Measurements from ENCODE around the gene POLR3H. TPM values are rescaled to one million over a fixed set of nuclear protein-coding genes. Genes with fewer than 3 reads are reported as not detected.

POLR3H gene
- total RNA-seq, 1 experiment from 2014 or later = 21.2 TPM

- Histone ChIP-seq H3K79me2 (ENCODE audit: low read length) (peaks cover 8% of the 10 kb centered on the region; the same call in 1 of the 2 replicates), H3K27me3 (ENCODE audit: low read length) (no peaks in the 10 kb centered on the region), H3F3A (ENCODE audit: low read length, unreplicated experiment) (no peaks in the 10 kb centered on the region), H3K9ac (ENCODE audit: low read length) (no peak overlapping the region), H3K9me2 (replicated peaks; ENCODE audit: low read length) (no peaks in the 10 kb centered on the region), H3K27ac (ENCODE audit: low read length) (no peak overlapping the region), H4K20me1 (ENCODE audit: low read length) (no peaks in the 10 kb centered on the region), H3K9me3 (ENCODE audit: low read length) (no peaks in the 10 kb centered on the region), H3K4me2 (ENCODE audit: low read length) (no peak overlapping the region), H2AFZ (ENCODE audit: low read length) (no peak overlapping the region), H3K4me3 (ENCODE audit: low read length) (no peak overlapping the region), H3K36me3 (ENCODE audit: low read depth, low read length) (peaks cover 24% of the 10 kb centered on the region), H3K4me1 (ENCODE audit: insufficient read depth, low read length) (peaks cover 14% of the 10 kb centered on the region)
- ChIA-PET CTCF (no interaction called here), POLR2A (ENCODE audit: unreplicated experiment) (no interaction called here)
- ATAC-seq = no peak
- no TSS peak for BruUV-seq (replicated peaks)
- no peak for TF ChIP-seq CTCF (conservative IDR thresholded peaks at IDR 0.05; ENCODE audit: low read depth, low read length)
- TF ChIP-seq EZH2phosphoT487 (IDR thresholded peaks at IDR 0.05; ENCODE audit: borderline replicate concordance, low read length) = no peak
- no peak for TF ChIP-seq EZH2 (IDR thresholded peaks at IDR 0.05; ENCODE audit: low read length, unreplicated experiment)
- intact Hi-C loops (cut with micrococcal nuclease) = no loop called here
- DNase-seq = no peak
Measured at GRCh38 chr22:41511521-41511968, 32.7 kb downstream of the POLR3H start.

GRCh38 chr22:41508770-41509170, 35.5 kb downstream of the POLR3H start:
- ChIA-PET CTCF (no interaction called here), POLR2A (ENCODE audit: unreplicated experiment) (no interaction called here)
- Histone ChIP-seq H3K4me2 (ENCODE audit: low read length) (no peak overlapping the region), H2AFZ (ENCODE audit: low read length) (no peak overlapping the region), H3K79me2 (ENCODE audit: low read length) (peaks cover 11% of the 10 kb centered on the region; the same call in 1 of the 2 replicates), H3K9me3 (ENCODE audit: low read length) (no peaks in the 10 kb centered on the region), H3K27ac (ENCODE audit: low read length) (no peak overlapping the region), H3F3A (ENCODE audit: low read length, unreplicated experiment) (no peaks in the 10 kb centered on the region), H3K4me3 (ENCODE audit: low read length) (no peak overlapping the region), H3K27me3 (ENCODE audit: low read length) (no peaks in the 10 kb centered on the region), H3K9ac (ENCODE audit: low read length) (no peak overlapping the region), H3K36me3 (ENCODE audit: low read depth, low read length) (peaks cover 11% of the 10 kb centered on the region), H4K20me1 (ENCODE audit: low read length) (no peaks in the 10 kb centered on the region), H3K9me2 (replicated peaks; ENCODE audit: low read length) (no peaks in the 10 kb centered on the region), H3K4me1 (ENCODE audit: insufficient read depth, low read length) (peaks cover 14% of the 10 kb centered on the region)
- intact Hi-C loops (cut with micrococcal nuclease) = no loop called here
- DNase-seq (no peak), ATAC-seq (no peak)
- TF ChIP-seq CTCF (conservative IDR thresholded peaks at IDR 0.05; ENCODE audit: low read depth, low read length) (no peak), EZH2phosphoT487 (IDR thresholded peaks at IDR 0.05; ENCODE audit: borderline replicate concordance, low read length) (no peak), EZH2 (IDR thresholded peaks at IDR 0.05; ENCODE audit: low read length, unreplicated experiment) (no peak)
- BruUV-seq (replicated peaks) = no TSS peak

- Histone ChIP-seq H3K9me3 (ENCODE audit: low read length) (no peaks in the 10 kb centered on the region), H3K27me3 (ENCODE audit: low read length) (no peaks in the 10 kb centered on the region), H2AFZ (ENCODE audit: low read length) (no peak overlapping the region), H3K4me3 (ENCODE audit: low read length) (no peak overlapping the region), H3K79me2 (ENCODE audit: low read length) (0 out of 2 replicates have a peak, but pooled peaks cover 6% of the 10 kb centered on the region), H3K27ac (ENCODE audit: low read length) (no peak overlapping the region), H3K9ac (ENCODE audit: low read length) (no peak overlapping the region), H4K20me1 (ENCODE audit: low read length) (no peaks in the 10 kb centered on the region), H3K4me1 (ENCODE audit: insufficient read depth, low read length) (peaks cover 5% of the 10 kb centered on the region), H3K36me3 (ENCODE audit: low read depth, low read length) (peaks cover 8% of the 10 kb centered on the region), H3K9me2 (replicated peaks; ENCODE audit: low read length) (no peaks in the 10 kb centered on the region), H3K4me2 (ENCODE audit: low read length) (no peak overlapping the region), H3F3A (ENCODE audit: low read length, unreplicated experiment) (no peaks in the 10 kb centered on the region)
- intact Hi-C loops (cut with micrococcal nuclease) = no loop called here
- DNase-seq (no peak), ATAC-seq (no peak)
- POLR2A ChIA-PET (ENCODE audit: unreplicated experiment) = no interaction called here
- no peak for TF ChIP-seq EZH2phosphoT487 (IDR thresholded peaks at IDR 0.05; ENCODE audit: borderline replicate concordance, low read length)
- no peak for TF ChIP-seq EZH2 (IDR thresholded peaks at IDR 0.05; ENCODE audit: low read length, unreplicated experiment)
- TF ChIP-seq CTCF (conservative IDR thresholded peaks at IDR 0.05; ENCODE audit: low read depth, low read length) = no peak
- no TSS peak for BruUV-seq (replicated peaks)
- CTCF ChIA-PET = no interaction called here
Measured at GRCh38 chr22:41507330-41508063, 36.8 kb downstream of the POLR3H start.

All from PC-3 (cell line).